HAP-1 (cell line): ENCODE results near the gene RALA.
"Not testable (repeated sequence)": the region's sequence is repeated elsewhere in the genome, so short reads cannot be mapped to it uniquely, and the experiment has no call there.

ENCODE experiments used
- DNase-seq, 2 experiments: peaks; one replicate each; pipeline ENCODE4 v3.0.0-alpha.2; 2016 to 2020; ENCODE audit warnings: low spot score in 2 of 2
- H3K27me3 ChIP-seq: fragments of 250-450 bp; sonication (Bioruptor Pico); 2 replicates; pipeline ENCODE4 v1.5.1; 2020; ENCODE audit warnings: low read depth, mild to moderate bottlenecking, moderate library complexity
- H3K36me3 ChIP-seq: fragments of 250-450 bp; sonication (Bioruptor Pico); replicated peaks from 2 replicates; pipeline ENCODE4 v1.5.1; 2020; ENCODE audit warnings: mild to moderate bottlenecking
- H3K4me1 ChIP-seq: fragments of 250-450 bp; sonication (Bioruptor Pico); 2 replicates; pipeline ENCODE4 v1.5.1; 2020; ENCODE audit warnings: mild to moderate bottlenecking
- H3K4me3 ChIP-seq: fragments of 250-450 bp; sonication (Bioruptor Pico); 2 replicates; pipeline ENCODE4 v1.5.1; 2020; ENCODE audit warnings: mild to moderate bottlenecking, moderate library complexity
- H3K9me3 ChIP-seq: fragments of 250-450 bp; sonication (Bioruptor Pico); 2 replicates; pipeline ENCODE4 v1.5.1; 2020; ENCODE audit warnings: mild to moderate bottlenecking, moderate library complexity
- in situ Hi-C: fragments of 300-500 bp; cut with MboI; formaldehyde crosslinking; loops from 3 replicates; pipeline ENCODE4 v1.14.3; 2020; ENCODE audit warnings: low sequenced_read_pairs, inconsistent platforms, mixed read lengths

The RALA gene

GRCh38 chr7:39749177-39749576 is 125.8 kb downstream of the RALA start:
- H3K4me1 ChIP-seq = peaks cover under 1% of the 10 kb centered on the region
- DNase-seq = no peak
- H3K27me3 ChIP-seq = no peaks in the 10 kb centered on the region
- no peak overlapping the region for H3K4me3 ChIP-seq
- no peaks in the 10 kb centered on the region for H3K36me3 ChIP-seq
- in situ Hi-C loops = loop anchor here (5.0 kb wide), 1 partner anchor 167 kb away; no protein-coding TSS in a partner anchor
- no peaks in the 10 kb centered on the region for H3K9me3 ChIP-seq

DNA sequence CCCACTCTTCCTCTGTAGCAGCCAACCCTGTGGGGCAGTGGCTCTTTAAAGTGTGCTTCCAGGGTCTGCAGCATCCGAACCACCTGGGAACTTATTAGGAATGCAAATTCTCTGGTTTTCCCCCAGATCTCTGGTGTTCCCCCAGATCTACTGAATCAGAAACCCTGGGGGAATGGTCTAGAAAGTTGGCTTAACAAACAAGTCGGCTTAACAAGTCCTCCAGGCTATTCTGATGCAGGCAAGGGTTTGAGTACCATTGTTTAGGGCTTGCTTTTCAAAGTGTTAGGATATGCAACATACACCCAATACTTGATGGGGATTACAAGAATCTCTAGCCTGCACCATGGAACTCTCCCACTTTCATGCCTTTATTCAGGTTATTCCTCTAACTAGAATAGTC is 126.3 kb downstream of the RALA start:
- Histone ChIP-seq H3K9me3 (no peaks in the 10 kb centered on the region), H3K27me3 (no peaks in the 10 kb centered on the region), H3K36me3 (no peaks in the 10 kb centered on the region), H3K4me3 (no peak overlapping the region), H3K4me1 (peaks cover 6% of the 10 kb centered on the region)
- in situ Hi-C loops = loop anchor here (5.0 kb wide), 1 partner anchor 167 kb away; no protein-coding TSS in a partner anchor
- DNase-seq = peak in 1 of 2 experiments; percentile 24

- Histone ChIP-seq H3K27me3 (no peaks in the 10 kb centered on the region), H3K4me1 (peaks cover 6% of the 10 kb centered on the region), H3K4me3 (no peak overlapping the region), H3K36me3 (no peaks in the 10 kb centered on the region), H3K9me3 (no peaks in the 10 kb centered on the region)
- DNase-seq = no peak
- in situ Hi-C loops = no loop called here
Observed at GRCh38 chr7:39750253-39751077, 127.1 kb downstream of the RALA start.

DNA sequence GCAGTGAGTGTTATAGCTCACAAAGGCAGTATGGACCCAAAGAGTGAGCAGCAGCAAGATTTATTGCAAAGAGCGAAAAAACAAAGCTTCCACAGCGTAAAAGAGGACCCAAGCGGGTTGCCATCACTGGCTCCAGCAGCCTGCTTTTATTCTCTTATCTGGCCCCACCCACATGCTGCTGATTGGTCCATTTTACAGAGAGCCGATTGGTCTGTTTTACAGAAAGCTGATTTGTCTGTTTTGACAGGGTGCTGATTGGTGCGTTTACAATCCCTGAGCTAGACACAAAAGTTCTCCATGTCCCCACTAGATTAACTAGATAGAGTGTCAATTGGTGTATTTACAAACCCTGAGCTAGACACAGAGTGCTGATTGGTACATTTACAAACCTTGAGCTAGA is 129.9 kb downstream of the RALA start:
- H3K4me3 ChIP-seq, H3K4me1 ChIP-seq, H3K36me3 ChIP-seq, H3K27me3 ChIP-seq, in situ Hi-C loops, DNase-seq, H3K9me3 ChIP-seq: not testable (repeated sequence)

- Histone ChIP-seq H3K4me3 (no peak overlapping the region), H3K36me3 (no peaks in the 10 kb centered on the region), H3K9me3 (no peaks in the 10 kb centered on the region), H3K4me1 (peaks cover 6% of the 10 kb centered on the region), H3K27me3 (no peaks in the 10 kb centered on the region)
- no peak for DNase-seq
- in situ Hi-C loops = no loop called here
Observed at GRCh38 chr7:39753823-39754325, 130.5 kb downstream of the RALA start.

GRCh38 chr7:39754326-39755120 is 131.2 kb downstream of the RALA start:
- Histone ChIP-seq H3K4me3 (no peak overlapping the region), H3K36me3 (no peaks in the 10 kb centered on the region), H3K27me3 (no peaks in the 10 kb centered on the region), H3K9me3 (no peaks in the 10 kb centered on the region), H3K4me1 (peaks cover 6% of the 10 kb centered on the region)
- in situ Hi-C loops = no loop called here
- peak; percentile 7 to 32 for DNase-seq

DNA sequence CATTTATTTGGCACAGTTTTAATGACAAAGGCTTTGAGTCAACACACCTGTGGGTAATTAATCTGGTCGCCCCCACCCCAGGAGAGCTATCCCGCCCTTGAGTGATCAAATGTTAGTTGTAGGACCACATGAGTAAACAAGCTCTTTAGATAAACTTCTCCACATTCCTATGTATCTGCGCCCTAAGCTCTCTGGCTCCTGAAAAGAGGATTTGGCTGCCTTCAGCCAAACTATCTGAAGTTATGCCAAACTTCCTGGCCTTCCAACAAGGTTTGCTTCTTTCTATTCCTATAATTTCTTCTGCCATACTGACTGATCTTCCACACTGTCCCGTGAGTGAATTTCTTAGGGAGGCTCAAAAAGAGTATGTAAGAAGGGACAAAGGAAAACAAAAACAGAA is 134.2 kb downstream of the RALA start:
- no peak for DNase-seq
- H3K4me1 ChIP-seq = peaks cover 9% of the 10 kb centered on the region
- no peaks in the 10 kb centered on the region for H3K9me3 ChIP-seq
- H3K27me3 ChIP-seq = no peaks in the 10 kb centered on the region
- in situ Hi-C loops = no loop called here
- H3K4me3 ChIP-seq = no peak overlapping the region
- no peaks in the 10 kb centered on the region for H3K36me3 ChIP-seq
